Activated T-cell treated with anti-CD3 and anti-CD28 coated beads for 4 hours (primary cell): ENCODE measurements around the gene FRMD4A.

Experiments
- DNase-seq: peaks from one replicate; pipeline ENCODE4 v3.0.0-alpha.2; 2020

The FRMD4A gene

DNA sequence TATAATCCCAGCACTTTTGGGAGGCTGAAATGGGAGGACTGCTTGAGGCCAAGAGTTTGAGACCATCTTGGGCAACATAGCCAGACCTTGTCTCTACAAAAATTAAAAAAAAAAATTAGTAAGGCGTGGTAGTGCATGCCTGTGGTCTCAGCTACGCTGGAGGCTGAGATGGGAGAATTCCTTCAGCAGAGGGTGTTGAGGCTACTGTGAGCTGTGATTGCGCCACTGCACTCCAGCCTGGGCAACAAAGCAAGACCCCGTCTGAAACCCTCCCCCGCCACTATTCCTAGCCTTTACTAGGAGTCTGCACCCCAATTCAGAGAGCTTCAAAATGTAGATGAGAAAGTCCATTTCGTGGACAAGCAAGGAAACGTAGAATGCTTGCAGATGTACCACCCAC, 648.8 kb downstream of the FRMD4A start:
- no peak for DNase-seq

DNA sequence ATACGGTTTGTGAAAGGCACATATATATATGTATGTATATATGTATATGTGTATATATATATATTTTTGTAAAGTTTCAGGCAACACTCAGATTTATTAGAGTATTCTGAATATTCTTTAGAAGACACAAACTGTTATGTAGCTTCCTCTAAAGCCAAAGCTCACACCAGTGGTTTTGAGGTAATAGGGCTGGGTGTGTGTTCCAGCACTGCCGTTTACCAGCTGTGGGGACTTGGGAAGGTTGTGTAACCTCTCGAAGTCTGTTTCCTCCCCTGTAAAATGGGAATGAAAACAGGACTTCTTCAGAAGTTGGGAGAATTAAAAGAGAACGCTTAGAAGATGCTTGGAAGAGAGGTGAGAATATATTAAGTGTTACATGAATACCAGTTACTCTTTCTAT, 649.2 kb downstream of the FRMD4A start:
- DNase-seq, result no peak

DNA sequence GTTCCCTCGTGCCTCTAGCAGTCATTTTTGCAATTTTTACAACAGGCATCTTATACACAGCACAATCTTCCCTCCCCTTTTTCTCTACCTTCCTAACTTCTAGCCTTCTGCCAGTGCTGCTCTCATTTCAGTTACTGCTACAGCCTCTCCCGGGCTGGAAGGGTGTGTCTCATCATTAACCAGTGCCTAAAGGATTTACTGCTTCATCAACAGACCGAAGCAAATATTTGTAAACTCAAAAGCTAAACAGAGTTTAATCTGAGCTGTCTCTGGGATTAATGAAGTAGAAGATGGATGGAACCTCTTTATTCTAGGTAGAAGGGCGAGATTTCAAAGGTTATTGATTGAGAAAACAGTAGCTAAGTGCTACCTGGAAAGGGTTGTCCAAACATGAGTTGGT, 649.6 kb downstream of the FRMD4A start:
- DNase-seq, result no peak

DNA sequence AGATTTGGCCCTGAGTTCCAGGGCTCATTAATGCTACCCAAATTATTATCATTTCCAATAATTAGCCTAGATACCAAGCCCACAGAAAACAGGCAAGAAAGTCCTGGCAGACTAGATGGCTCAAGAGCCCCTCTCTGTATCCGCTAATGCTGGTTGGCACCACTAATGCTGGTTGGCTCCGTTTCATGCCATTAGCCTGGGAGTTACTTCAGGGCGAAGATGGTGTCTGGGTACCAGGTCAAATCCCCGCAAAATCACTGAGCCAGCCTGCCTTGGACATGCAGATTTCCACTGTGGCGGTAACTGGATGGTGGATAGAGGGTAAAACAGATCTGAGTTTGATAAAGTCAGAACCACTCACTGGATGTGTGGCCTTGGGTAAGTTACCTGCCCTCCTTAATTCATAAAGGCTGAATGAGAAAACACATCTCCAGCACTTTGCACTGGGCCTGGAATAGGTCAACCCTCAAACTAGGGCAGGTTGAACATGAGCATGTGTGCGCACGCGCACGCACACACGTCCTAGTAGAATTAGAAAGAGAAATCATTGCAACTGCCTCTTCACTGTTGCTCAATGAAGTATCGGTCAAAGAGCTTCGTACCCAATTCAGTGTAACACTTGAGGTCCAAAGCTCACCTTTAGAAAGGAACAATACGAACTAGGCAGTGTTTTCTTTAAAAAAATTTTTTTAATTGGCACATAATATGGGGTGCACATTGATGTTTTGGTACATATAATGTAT, 652.5 kb downstream of the FRMD4A start:
- DNase-seq, result no peak

DNA sequence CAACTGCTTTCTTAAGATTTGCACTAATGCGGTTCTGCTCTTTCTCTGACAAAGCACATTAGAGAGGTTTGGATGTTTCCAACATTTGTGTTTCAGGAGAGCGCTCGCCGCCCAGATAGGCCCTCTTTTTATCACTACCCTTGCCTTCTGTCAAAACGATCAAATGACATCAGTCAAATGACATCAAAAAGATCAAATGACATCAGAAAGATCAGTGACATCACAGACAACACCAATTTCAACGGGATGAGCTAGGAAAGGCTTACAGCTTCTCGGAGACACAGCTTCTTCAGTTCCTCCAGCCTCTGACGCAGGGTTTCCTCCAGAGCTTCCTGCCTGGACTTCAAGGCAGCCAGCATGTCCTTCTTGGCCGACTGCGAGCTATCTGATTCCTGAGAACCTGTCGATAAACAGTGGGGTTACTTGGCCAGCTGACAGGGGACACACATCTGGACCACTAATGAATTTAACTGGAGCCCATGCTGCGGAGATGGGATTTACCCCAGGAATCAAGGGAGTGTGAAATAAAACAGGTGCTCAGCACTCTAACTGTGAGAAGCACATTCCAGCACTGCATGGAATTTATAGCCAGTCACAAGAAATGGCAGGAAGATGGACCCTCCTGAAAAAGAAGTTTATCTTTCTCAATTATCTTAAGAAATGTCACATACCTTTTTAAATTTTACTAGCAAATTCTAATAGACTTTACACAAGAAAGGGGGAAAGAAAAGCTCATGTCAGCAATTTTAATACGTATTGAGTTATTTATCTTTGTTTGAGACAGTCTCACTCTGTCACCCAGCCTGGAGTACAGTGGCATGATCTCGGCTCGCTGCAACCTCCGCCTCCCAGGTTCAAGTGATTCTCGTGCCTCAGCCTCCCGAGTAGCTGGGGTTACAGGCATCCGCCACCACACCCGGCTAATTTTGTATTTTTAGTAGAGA, 655.8 kb downstream of the FRMD4A start:
- no peak for DNase-seq

DNA sequence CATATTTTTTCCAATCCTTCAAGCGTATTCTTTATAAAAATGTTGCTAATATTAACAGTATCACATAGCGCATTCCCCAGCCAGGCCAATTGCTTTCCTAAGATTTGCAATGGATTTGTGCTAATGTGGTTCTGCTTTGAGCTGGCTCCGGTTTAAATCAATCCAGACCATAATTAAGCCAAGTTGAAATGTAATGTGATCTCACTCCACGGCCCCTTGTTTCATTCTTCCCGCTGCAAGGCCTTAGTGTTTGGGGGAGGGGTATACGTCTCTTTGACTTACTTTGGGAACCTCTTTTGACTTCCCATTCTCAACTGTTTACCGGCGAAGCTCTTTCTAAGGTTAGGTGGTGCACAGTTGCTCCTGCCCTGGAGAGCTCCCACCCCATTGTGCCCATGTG, 657.6 kb downstream of the FRMD4A start:
- no peak for DNase-seq

DNA sequence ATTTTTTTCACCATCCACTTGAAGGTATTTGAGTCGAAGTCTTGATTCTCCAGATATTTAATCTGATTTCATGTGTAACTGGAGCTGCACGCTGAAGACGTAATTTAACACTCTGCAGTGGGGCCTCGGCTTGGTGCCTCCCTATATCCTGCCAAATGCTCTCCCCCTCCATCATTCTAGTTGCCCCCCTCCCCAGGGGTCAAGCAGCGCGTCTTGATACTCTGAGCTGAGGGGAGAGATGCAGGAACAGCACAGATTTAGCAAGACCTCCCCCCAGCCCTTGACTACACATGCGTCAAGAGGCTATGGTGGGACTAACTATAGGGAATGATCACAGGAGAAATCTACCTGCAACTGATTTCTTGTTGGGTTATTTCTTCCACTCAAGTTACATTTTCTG, 658.2 kb downstream of the FRMD4A start:
- no peak for DNase-seq

DNA sequence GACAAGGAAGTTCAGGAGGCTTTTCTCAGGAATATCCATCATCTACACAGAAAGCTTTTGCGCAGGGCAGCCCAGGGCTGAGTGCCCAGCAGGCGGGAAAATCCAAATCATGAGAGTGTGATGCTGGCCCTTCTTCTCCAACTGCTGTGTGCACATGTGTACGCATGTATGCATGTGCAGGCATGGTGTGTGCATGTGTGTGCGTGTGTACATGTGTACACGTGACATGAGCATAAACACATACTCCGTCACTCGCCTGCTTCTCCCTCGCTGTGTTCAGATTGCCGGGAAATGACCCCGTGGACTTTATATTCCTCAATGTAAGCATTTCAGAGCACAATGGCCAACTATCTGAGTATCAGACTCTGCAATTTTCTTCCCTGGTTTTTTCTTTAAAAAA, 658.8 kb downstream of the FRMD4A start:
- no peak for DNase-seq

DNA sequence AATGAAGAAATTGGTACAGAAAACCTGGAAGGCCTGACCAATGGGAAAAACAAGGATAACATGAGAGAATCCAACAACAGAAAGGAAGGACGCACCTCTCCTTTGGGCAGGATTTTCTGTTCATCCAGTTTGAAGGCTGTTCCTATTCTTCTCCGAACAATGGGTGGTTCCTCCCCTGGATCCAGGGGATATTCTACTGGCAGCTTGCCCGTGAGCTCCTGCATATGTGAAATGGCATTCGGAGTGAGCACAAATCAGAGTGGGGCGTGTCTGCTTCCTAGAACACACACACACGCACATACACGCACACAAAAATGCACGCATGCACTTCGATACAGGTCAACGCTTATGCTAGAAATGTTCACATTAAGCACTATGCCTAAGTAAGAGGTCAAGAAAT, 660.4 kb downstream of the FRMD4A start:
- no peak for DNase-seq

DNA sequence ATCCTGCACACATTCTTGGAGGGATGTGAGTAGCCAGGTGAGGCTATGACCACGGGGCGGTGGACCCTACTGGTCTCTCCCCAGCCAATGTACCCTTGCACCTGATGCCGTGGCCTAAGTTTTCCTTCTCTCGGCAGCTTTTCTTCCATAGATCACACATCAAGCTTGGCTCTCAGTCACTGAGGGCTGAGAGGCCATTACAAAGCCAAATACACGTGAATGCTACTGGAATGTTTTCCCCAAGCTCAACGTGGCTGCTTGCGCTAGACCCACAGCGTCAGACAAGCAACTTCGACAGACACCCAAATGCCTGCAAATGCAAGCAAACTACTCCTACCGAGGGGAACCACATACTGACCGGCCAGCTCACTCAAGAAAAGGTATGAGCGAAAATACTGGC, 660.8 kb downstream of the FRMD4A start:
- no peak for DNase-seq

DNA sequence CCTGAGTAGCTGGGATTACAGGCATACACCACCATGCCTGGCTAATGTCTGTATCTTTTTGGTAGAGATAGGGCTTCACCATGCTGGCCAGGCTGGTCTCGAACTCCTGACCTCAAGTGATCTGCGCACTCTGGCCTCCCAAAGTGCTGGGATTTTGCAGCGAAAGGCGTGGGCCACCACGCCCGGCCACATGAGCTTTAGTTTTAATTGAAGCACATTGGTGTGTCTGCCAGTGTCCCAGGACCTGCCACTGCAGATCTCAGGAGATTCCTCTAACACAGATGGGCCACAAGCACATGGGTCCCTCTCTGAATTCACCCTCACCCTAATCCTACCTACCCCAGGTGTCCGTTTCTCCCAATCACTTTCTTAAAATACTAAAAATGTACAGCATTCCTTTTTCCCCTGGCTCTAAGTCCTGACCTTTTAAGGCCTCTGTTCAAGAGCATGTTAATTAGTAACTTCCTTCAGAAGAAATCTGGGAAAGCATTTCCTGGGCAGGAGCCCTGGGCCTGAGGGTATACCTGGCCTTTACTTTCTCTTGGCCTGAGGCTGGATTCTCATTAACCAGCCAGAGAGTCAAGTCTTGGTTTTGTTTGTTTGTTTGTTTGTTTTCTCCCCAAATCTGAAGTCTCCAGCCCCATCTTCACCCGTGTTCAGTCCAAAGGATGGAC, 661.4 kb downstream of the FRMD4A start:
- no peak for DNase-seq

DNA sequence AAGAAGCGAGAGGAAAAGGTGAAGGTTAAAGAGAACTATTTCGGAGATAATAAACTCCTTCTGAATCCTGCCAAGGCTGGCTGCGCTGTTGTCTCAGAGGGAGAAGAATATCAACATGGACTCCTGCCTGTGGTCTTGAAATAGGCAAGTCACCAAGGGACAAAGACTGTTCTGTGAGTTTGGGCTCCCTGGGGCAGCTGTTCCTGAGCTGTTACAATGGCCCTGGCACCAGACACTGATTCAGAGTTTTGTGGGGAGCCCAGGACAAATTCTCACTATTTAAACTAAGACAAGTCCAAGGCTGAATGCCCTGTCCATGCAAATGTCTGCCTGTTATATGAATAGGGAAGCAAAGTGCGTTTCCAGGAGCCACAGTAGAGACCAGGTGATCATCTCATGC, 662.6 kb downstream of the FRMD4A start:
- DNase-seq, result no peak

DNA sequence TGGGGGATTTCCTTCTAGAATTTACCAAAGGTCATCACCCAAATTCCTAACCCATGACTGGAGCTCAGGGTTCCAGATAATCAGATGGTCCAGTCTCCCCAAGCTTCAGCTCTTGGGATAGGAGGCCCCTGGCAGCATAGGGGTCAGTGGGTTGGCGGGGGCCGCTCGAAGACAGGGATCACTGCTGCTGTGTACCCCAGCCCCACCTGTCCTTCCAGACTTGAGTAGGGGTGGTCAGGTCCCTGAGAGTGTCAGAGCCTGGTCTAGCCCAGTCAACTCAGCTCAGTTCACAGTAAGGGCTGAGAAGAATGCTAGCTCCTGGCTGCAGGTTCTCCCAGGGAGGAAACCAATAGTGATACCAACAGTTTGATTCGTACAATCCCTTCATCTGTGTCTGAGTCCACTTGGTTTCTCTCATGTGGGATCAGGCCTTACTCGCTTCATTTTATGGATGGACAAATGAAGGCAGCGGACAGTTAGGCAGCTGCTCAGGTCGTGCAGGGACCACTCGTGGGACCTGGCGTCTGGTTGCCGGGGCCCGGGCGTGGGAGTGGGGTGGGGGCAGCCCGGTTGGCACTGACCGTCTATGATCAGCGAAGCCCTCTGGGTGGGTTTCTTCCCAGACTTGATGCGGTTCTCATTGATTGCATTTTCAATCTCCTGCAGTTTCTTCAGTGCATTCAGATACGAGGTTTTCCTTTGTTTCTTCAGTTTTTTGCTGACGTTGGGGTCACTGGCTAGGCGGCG, 665.0 kb downstream of the FRMD4A start:
- no peak for DNase-seq

DNA sequence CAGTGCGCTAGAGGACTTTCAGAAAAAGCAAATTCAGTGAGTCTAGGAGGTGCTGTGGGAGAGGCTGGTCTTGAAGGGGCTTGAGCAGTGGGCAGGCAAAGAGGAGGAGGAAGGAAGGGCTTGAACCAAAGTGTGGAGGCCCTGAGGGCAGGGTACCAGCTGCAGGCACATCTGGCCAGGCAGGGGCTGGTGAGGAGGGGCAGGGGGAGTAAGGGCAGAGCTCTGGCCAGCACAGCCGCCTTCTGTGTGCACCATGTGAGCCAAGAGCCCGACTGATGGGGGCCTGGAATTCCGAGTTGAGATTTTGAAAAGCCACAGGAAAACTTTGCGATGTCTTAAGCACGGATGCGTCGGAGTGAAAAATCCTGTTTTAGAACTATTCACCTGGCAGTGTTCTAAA, 669.5 kb downstream of the FRMD4A start:
- no peak for DNase-seq

DNA sequence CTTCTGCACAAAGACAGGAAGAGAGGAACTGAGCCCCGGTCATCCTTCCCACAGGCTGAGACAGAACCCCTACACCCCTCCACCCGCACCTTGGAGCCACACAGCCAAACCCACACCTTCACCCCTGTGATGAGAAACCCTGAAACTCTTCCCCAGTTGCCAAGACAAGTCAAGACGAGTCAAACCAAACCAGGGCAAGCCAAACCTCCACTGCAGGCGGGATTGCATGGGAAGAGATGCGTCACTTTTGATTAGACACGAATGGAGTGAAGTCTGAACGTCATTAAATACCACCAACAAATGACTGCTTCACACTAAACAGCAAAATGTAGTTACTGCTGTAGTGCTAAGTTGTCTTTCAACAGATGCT, 670.2 kb downstream of the FRMD4A start:
- DNase-seq, result no peak

DNA sequence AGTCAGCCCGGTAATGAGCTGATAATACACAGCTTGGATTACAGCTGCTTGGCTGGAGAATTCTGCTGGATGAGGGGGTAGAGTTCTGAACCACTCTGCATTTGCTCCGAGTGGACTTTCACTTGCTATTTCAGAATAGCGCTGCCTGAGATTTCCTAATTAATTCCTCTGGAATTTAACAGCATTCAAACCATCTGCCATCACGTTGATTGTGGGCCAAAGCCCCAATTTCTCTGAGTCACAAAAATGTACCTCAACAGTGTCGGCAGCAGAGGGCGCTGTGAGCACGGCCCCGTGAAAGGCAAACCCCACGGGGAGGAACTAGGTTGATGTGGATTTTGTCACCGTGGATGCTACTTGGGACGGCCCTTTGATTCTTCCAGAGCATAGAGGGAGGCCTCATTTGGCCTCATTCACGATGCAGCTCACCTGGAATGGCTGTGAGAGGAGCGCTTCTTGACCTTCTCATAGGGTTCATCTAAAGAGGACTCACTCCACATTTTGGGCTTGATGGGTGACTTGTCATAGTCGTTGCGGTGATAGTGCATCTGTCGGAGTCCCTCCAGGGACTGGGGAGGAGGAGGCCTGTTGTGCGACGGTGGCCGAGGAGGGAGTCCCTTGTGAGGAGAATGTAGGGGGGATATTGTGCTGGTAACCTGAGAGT, 670.7 kb downstream of the FRMD4A start:
- DNase-seq, result peak; percentile 55

DNA sequence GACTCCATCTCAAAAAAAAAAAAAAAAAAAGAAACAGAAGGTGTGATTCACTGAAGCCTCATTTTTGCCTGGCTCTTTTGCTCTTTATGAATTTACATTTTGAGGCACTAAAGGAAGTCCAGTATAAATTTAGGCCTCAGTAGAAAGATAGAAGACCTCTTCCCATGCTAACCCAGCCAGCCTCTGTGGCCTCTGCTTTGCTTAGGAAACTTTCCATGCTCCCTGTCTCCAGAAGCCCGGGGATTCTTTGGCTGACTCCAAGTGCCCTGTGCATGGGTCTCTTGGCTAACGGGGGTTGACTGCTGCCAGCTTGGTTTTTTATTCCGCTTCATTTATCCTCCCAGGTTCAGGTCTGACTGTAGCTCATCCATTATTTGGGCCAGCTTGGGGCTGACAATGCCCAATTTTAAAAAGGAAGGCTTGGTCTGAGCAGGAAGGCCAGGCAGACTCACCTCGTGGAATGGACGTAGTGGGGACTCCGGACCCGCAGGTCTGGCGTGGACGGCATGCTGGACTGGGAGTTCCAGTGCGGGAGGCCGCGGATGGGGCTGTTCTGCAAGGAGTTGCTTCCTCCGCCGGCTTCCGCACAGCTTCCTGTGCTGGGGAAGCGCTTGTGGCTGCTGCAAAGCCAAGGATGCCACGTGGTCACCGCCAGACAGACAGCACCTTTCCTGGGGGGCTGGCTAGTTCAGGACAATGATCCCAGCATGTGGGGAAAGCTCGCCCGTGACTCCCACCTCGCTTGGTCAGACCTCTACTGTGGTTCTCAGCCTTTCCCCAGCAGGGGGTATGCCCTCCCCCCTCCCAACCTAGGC, 671.6 kb downstream of the FRMD4A start:
- no peak for DNase-seq

DNA sequence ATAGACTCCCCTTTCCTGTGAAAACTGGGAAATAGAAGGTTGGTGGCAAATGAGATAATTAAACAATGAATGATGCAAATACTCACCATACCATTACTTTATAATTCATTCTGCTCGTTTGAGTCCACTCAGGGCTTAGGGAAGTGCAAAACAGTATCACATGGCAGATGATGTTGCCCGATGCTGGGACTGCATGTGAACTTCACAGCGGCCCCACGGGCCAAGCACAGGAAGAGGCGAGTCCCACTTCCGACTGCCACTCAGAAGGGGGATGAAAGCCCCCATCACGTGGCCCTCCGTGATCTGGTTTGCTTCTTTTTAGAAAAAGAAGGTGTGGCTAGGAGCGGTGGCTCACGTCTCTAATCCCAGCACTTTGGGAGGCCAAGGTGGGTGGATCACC, 672.5 kb downstream of the FRMD4A start:
- DNase-seq, result no peak

DNA sequence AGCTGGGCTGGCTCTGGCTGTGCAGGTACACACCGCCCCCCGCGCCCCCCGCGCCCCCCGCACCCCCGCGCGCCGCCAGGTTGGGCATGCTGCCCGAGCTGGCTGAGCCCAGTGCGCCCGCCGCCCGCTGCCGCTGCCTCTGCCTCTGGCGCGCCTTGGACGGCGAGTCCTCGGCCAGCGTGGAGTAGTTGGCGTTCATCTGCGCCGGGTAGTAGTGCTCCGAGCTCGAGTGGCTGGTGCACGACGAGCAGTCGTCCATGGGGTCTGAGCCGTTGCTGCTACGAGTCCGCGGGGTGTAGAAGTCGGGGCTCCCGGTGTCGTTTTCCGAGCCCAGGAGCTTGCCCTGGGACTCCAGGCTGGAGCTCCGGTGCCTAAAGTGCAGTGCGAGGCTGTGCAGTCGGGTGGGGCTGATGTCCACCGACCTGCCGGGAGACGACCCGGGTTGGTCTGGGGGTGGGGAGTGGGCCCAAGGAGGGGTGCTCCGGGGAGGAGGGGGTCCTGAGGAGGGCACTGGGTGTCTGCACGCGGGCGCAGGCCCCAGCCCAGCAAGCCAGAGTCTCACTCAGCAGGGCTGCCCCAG, 673.5 kb downstream of the FRMD4A start:
- DNase-seq, result no peak

DNA sequence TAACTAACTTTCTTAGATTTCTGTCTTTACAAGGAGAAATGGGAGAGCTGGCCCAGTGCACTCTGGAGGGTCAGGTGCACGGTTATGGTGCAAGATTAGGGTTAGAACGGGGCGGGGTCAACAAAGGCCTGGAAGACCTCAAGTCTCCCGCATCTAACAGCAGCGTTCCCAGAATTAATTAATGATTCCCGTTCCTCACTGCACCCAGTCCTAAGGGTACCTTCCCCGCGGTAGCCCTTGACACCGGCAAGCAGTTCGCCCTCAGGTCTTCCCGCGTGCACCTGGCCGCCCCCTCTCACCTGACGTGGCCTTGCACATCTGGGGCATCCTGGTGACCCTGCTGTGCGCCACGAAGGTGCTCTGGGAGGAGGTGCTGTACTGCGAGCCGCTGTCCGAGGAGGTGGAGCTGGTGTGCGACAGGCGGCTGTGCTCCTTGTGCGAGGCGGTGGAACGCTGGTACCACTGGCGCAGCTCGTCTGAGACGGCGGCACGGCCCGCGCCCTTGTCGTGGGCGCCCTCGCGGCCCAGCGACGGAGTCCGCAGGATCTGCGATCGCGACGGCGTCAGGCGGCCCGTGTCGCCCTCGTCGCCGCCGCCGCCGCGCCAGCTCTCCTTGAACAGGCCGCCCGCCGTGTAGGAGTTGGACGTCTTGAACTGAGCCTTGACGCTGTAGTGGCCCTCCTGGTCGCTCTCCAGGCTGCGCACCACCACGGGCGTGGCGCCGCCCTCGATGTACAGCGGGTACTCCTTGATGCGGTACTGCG, 674.2 kb downstream of the FRMD4A start:
- no peak for DNase-seq
